DMS114 treated with DMSO at 0.1 percent for 48 hours (cell line): ENCODE results near the gene ADAM8.

Experiments used
- DNase-seq: peaks from one replicate; lab custom pipeline; 2025; ENCODE audit not compliant: unreplicated experiment; lab: John Stamatoyannopoulos, UW

ADAM8 gene

GRCh38 chr10:133214468-133215410 is 61.9 kb downstream of the ADAM8 start:
- no peak for DNase-seq

GRCh38 chr10:133213641-133214467 is 62.8 kb downstream of the ADAM8 start:
- DNase-seq: no peak

GRCh38 chr10:133212853-133213494 is 63.7 kb downstream of the ADAM8 start:
- no peak for DNase-seq
